Stomach (tissue), 9 donors: ENCODE data around the gene BZW1. TPM values are rescaled to one million over a fixed set of nuclear protein-coding genes. Genes with fewer than 3 reads are reported as not detected.

Experiments
- DNase-seq, 2 donors: peaks; one replicate each; pipeline versions ENCODE4 v3.0.0 to v3.0.0-alpha.2; 2013 to 2019
- H3K27ac ChIP-seq, 5 donors: fragments of 200-600 bp in 4 of 5; sonication (generic) in 4 of 5; one replicate each; pipeline ENCODE4 v1.5.1; 2013 to 2019; ENCODE audit warnings: mild to moderate bottlenecking in 1 of 5, moderate library complexity in 1 of 5
- H3K27me3 ChIP-seq, 3 donors: fragments of 200-600 bp; sonication (generic); one replicate each; pipeline ENCODE4 v1.5.1; 2017 to 2019; ENCODE audit warnings: mixed run types in 1 of 3
- H3K36me3 ChIP-seq, 4 donors: fragments of 200-600 bp; sonication (generic); 1 replicate in 3 of 4; 2 replicates in 1 of 4; pipeline ENCODE4 v1.5.1; 2016 to 2019
- H3K4me1 ChIP-seq, 4 donors: fragments of 200-600 bp; sonication (generic); one replicate each; pipeline ENCODE4 v1.5.1; 2016 to 2019
- H3K4me3 ChIP-seq, 4 donors: fragments of 200-600 bp; sonication (generic) in 3 of 4; one replicate each; pipeline ENCODE4 v1.5.1; 2016 to 2019; ENCODE audit warnings: mild to moderate bottlenecking in 1 of 4
- H3K9me3 ChIP-seq, 4 donors: fragments of 200-600 bp; sonication (generic); one replicate each; pipeline ENCODE4 v1.5.1; 2016 to 2019
- CTCF ChIP-seq, 7 experiments: fragments of 450-650 bp in 4 of 7; fragments of 200-600 bp in 3 of 7; sonication (generic) in 3 of 7; IDR thresholded peaks; one replicate each; pipeline ENCODE4 v1.5.1; 2016 to 2019; ENCODE audit warnings: antibody characterized with exemption in 7 of 7, control low read depth in 2 of 7, mild to moderate bottlenecking in 1 of 7
- EP300 ChIP-seq: sonication (generic); formaldehyde crosslinking; IDR thresholded peaks from one replicate; pipeline ENCODE4 v1.6.1; 2017; ENCODE audit warnings: antibody characterized with exemption
- POLR2A ChIP-seq, 4 donors: fragments of 450-650 bp; IDR thresholded peaks; one replicate each; pipeline ENCODE4 v1.6.1; 2016; ENCODE audit warnings: antibody characterized with exemption in 4 of 4, control low read depth in 2 of 4, mild to moderate bottlenecking in 1 of 4, moderate library complexity in 1 of 4
- POLR2AphosphoS5 ChIP-seq, 3 donors: sonication (generic); formaldehyde crosslinking; IDR thresholded peaks; one replicate each; pipeline ENCODE4 v1.6.1; 2016; ENCODE audit warnings: antibody characterized with exemption in 3 of 3
- WGBS, 5 donors: extraction: QIAGEN DNeasy Blood & Tissue Kit in 3 of 5; methylation state at CpG; one replicate each; pipeline versions ENCODE4 v1.1.5 to v1.1.7; 2013 to 2018; 5-methylcytosine and 5-hydroxymethylcytosine counted together
- intact Hi-C: fragments of 100-400 bp; cut with DNase I; formaldehyde crosslinking; loops from one replicate; pipeline ENCODE4 v1.15.1; 2023; ENCODE audit warnings: low total_unique reads
- polyA plus RNA-seq, 3 donors: library from polyadenylated mRNA; stranded (reverse); fragments of 200-250 nt; gene quantifications; one replicate each; pipeline ENCODE4 v1.2.3, GENCODE V29; 2013
- total RNA-seq, 5 donors: library from RNA; depleted of rRNA; stranded (reverse); fragments of >200 nt; gene quantifications; one replicate each; pipeline versions ENCODE4 v1.1.0 to v1.2.3, GENCODE V29; 2014 to 2016
- donor health status: healthy with polysubstance abuse.
- donor health status: Bipolar disorder and iron deficiency.
- donor health status: healthy.

Gene BZW1
- total and polyA plus RNA-seq, 8 donors: 31.0 to 530 (median 94.4) TPM

- intact Hi-C loops: no loop called here
- Histone ChIP-seq H3K4me3 (no peak overlapping the region), H3K36me3 (peaks cover 4 to 8% (median 6%) of the 10 kb centered on the region in 4 donors), H3K9me3 (no peaks in the 10 kb centered on the region), H3K27ac (no peak overlapping the region), H3K4me1 (no peaks in the 10 kb centered on the region), H3K27me3 (no peaks in the 10 kb centered on the region)
- TF ChIP-seq POLR2A (IDR thresholded peaks at IDR 0.05): no peak
- no peak for TF ChIP-seq POLR2AphosphoS5 (IDR thresholded peaks at IDR 0.05)
- TF ChIP-seq CTCF (IDR thresholded peaks at IDR 0.05): no peak
- TF ChIP-seq EP300: no peak
- DNase-seq: no peak
- WGBS, 5 donors: 76 to 84% (median 83%) methylated on average over 10 of the region's 10 CpGs
These were observed 34.1 kb downstream of the BZW1 start for GRCh38 chr2:200845669-200846325.

GRCh38 chr2:200847269-200847668, 35.6 kb downstream of the BZW1 start:
- Histone ChIP-seq H3K27me3 (no peaks in the 10 kb centered on the region), H3K36me3 (peaks cover 19 to 23% (median 21%) of the 10 kb centered on the region in 4 donors), H3K4me1 (no peaks in the 10 kb centered on the region), H3K27ac (no peak overlapping the region), H3K4me3 (no peak overlapping the region), H3K9me3 (no peaks in the 10 kb centered on the region)
- intact Hi-C loops: no loop called here
- TF ChIP-seq EP300 (no peak), POLR2AphosphoS5 (IDR thresholded peaks at IDR 0.05) (no peak), CTCF (IDR thresholded peaks at IDR 0.05) (no peak), POLR2A (IDR thresholded peaks at IDR 0.05) (no peak)
- DNase-seq: no peak

GRCh38 chr2:200847939-200848338, 36.2 kb downstream of the BZW1 start:
- intact Hi-C loops: no loop called here
- Histone ChIP-seq H3K4me1 (no peaks in the 10 kb centered on the region), H3K27ac (no peak overlapping the region), H3K36me3 (peaks cover 25 to 30% (median 28%) of the 10 kb centered on the region in 4 donors), H3K4me3 (no peak overlapping the region), H3K27me3 (no peaks in the 10 kb centered on the region), H3K9me3 (no peaks in the 10 kb centered on the region)
- no peak for DNase-seq
- TF ChIP-seq POLR2AphosphoS5 (IDR thresholded peaks at IDR 0.05) (no peak), POLR2A (IDR thresholded peaks at IDR 0.05) (no peak), CTCF (IDR thresholded peaks at IDR 0.05) (no peak), EP300 (no peak)
- WGBS, 5 donors: 72 to 92% (median 87%) methylated on average over 4 of the region's 4 CpGs

- TF ChIP-seq CTCF (IDR thresholded peaks at IDR 0.05): no peak
- no peak for TF ChIP-seq EP300
- TF ChIP-seq POLR2AphosphoS5 (IDR thresholded peaks at IDR 0.05): no peak
- no peak for TF ChIP-seq POLR2A (IDR thresholded peaks at IDR 0.05)
- Histone ChIP-seq H3K4me3 (no peak overlapping the region), H3K4me1 (peaks cover 0 to 6% (median under 1%) of the 10 kb centered on the region in 4 donors), H3K27ac (no peak overlapping the region), H3K27me3 (no peaks in the 10 kb centered on the region), H3K36me3 (peaks cover 53 to 57% (median 55%) of the 10 kb centered on the region in 4 donors), H3K9me3 (no peaks in the 10 kb centered on the region)
- intact Hi-C loops: no loop called here
- DNase-seq: no peak
- WGBS, 5 donors: 87 to 90% (median 88%) methylated on average over 14 of the region's 14 CpGs
These were observed 39.0 kb downstream of the BZW1 start for GRCh38 chr2:200850512-200851256.
